Measurements from ENCODE around the gene SAMD10. TPM values are rescaled to one million over a fixed set of nuclear protein-coding genes. Genes with fewer than 3 reads are reported as not detected.

Gene SAMD10
- total and polyA plus RNA-seq, 4 donors, result 2.3 to 6.8 (median 5.6) TPM

- no peak overlapping the region for H3K9ac ChIP-seq (ENCODE audit: insufficient read depth in 1 of 2, low read length in 2 of 2)
- no peaks in the 10 kb centered on the region for H3K4me1 ChIP-seq (ENCODE audit: control insufficient read depth in 5 of 5, insufficient read depth in 5 of 5, low read length in 5 of 5)
- no peak for ATAC-seq (ENCODE audit: insufficient read depth, low FRiP score)
- no peaks in the 10 kb centered on the region for H3K9me3 ChIP-seq (ENCODE audit: control insufficient read depth in 4 of 4, insufficient read depth in 3 of 4, low read length in 3 of 4)
- no peak for DNase-seq
- peaks cover 23 to 62% (median 33%) of the 10 kb centered on the region in 4 donors for H3K36me3 ChIP-seq (ENCODE audit: control insufficient read depth in 4 of 4, insufficient read depth in 4 of 4, low read length in 4 of 4)
- no peaks in the 10 kb centered on the region for H3K27me3 ChIP-seq (ENCODE audit: control insufficient read depth in 3 of 3, insufficient read depth in 3 of 3, low read length in 2 of 3)
- no peak overlapping the region for H3K27ac ChIP-seq (ENCODE audit: low read depth in 1 of 2, low read length in 1 of 2)
- WGBS, 2 donors, result 61 to 81% methylated on average over 7 of the region's 7 CpGs
- H3K4me3 ChIP-seq, result no peak overlapping the region
- TF ChIP-seq CTCF (IDR thresholded peaks at IDR 0.05; ENCODE audit: control extremely low read depth, extremely low read depth), result no peak
Measured at GRCh38 chr20:64003960-64004725, 24.7 kb upstream of the SAMD10 start.

GRCh38 chr20:64001607-64002011 lies 22.2 kb upstream of the SAMD10 start:
- H3K36me3 ChIP-seq (ENCODE audit: control insufficient read depth in 4 of 4, insufficient read depth in 4 of 4, low read length in 4 of 4), result peaks cover 28 to 63% (median 32%) of the 10 kb centered on the region in 4 donors
- no peak overlapping the region for H3K27ac ChIP-seq (ENCODE audit: low read depth in 1 of 2, low read length in 1 of 2)
- no peaks in the 10 kb centered on the region for H3K4me1 ChIP-seq (ENCODE audit: control insufficient read depth in 5 of 5, insufficient read depth in 5 of 5, low read length in 5 of 5)
- H3K27me3 ChIP-seq (ENCODE audit: control insufficient read depth in 3 of 3, insufficient read depth in 3 of 3, low read length in 2 of 3), result no peaks in the 10 kb centered on the region
- 83 to 87% methylated on average over 11 of the region's 11 CpGs for WGBS, 2 donors
- DNase-seq (no peak), ATAC-seq (ENCODE audit: insufficient read depth, low FRiP score) (no peak)
- H3K4me3 ChIP-seq, result no peak overlapping the region
- no peak overlapping the region for H3K9ac ChIP-seq (ENCODE audit: insufficient read depth in 1 of 2, low read length in 2 of 2)
- no peaks in the 10 kb centered on the region for H3K9me3 ChIP-seq (ENCODE audit: control insufficient read depth in 4 of 4, insufficient read depth in 3 of 4, low read length in 3 of 4)
- no peak for TF ChIP-seq CTCF (IDR thresholded peaks at IDR 0.05; ENCODE audit: control extremely low read depth, extremely low read depth)

- Histone ChIP-seq H3K4me1 (ENCODE audit: control insufficient read depth in 5 of 5, insufficient read depth in 5 of 5, low read length in 5 of 5) (no peaks in the 10 kb centered on the region), H3K36me3 (ENCODE audit: control insufficient read depth in 4 of 4, insufficient read depth in 4 of 4, low read length in 4 of 4) (peaks cover 29 to 65% (median 34%) of the 10 kb centered on the region in 4 donors), H3K4me3 (no peak overlapping the region), H3K9me3 (ENCODE audit: control insufficient read depth in 4 of 4, insufficient read depth in 3 of 4, low read length in 3 of 4) (no peaks in the 10 kb centered on the region), H3K27ac (ENCODE audit: low read depth in 1 of 2, low read length in 1 of 2) (no peak overlapping the region), H3K9ac (ENCODE audit: insufficient read depth in 1 of 2, low read length in 2 of 2) (no peak overlapping the region), H3K27me3 (ENCODE audit: control insufficient read depth in 3 of 3, insufficient read depth in 3 of 3, low read length in 2 of 3) (no peaks in the 10 kb centered on the region)
- DNase-seq, result no peak
- WGBS, 2 donors, result 95 to 97% methylated on average over 12 of the region's 12 CpGs
- no peak for TF ChIP-seq CTCF (IDR thresholded peaks at IDR 0.05; ENCODE audit: control extremely low read depth, extremely low read depth)
- no peak for ATAC-seq (ENCODE audit: insufficient read depth, low FRiP score)
Measured at GRCh38 chr20:64000906-64001305, 21.5 kb upstream of the SAMD10 start.

Measured in lung (tissue), 12 donors.